Esophagus muscularis mucosa (tissue), 4 donors: ENCODE results near the gene ANKIB1. TPM values are rescaled to one million over a fixed set of nuclear protein-coding genes. Genes with fewer than 3 reads are reported as not detected.
"Not testable (repeated sequence)": the region's sequence is repeated elsewhere in the genome, so short reads cannot be mapped to it uniquely, and the experiment has no call there.

Source experiments
- DNase-seq: peaks from one replicate; pipeline ENCODE4 v3.0.0-alpha.2; 2017; ENCODE audit errors: extremely low spot score
- H3K27ac ChIP-seq, 4 donors: fragments of 200-600 bp; sonication (generic); replicated peaks in 1 of 4; 1 replicate in 3 of 4; 2 replicates in 1 of 4; pipeline ENCODE4 v1.5.1; 2016 to 2019; ENCODE audit warnings: mild to moderate bottlenecking in 1 of 4
- H3K27me3 ChIP-seq, 4 donors: fragments of 200-600 bp; sonication (generic); one replicate each; pipeline versions ENCODE4 v1.5.1 to v1.6.0; 2016 to 2019
- H3K36me3 ChIP-seq, 4 donors: fragments of 200-600 bp; sonication (generic); one replicate each; pipeline ENCODE4 v1.5.1; 2016 to 2019
- H3K4me1 ChIP-seq, 4 donors: fragments of 200-600 bp; sonication (generic); one replicate each; pipeline ENCODE4 v1.5.1; 2016 to 2019
- H3K4me3 ChIP-seq, 4 donors: fragments of 200-600 bp; sonication (generic); 1 replicate in 2 of 4; 2 replicates in 2 of 4; pipeline ENCODE4 v1.5.1; 2016 to 2019; ENCODE audit warnings: mild to moderate bottlenecking in 4 of 4, moderate library complexity in 1 of 4
- H3K9me3 ChIP-seq, 4 donors: fragments of 200-600 bp; sonication (generic); 1 replicate in 3 of 4; 2 replicates in 1 of 4; pipeline ENCODE4 v1.5.1; 2016 to 2019
- CTCF ChIP-seq, 3 experiments: fragments of 200-600 bp in 2 of 3; fragments of 450-650 bp in 1 of 3; sonication (generic) in 2 of 3; IDR thresholded peaks; one replicate each; pipeline ENCODE4 v1.5.1; 2017 to 2019; ENCODE audit warnings: antibody characterized with exemption in 3 of 3, mild to moderate bottlenecking in 2 of 3, moderate library complexity in 1 of 3
- EP300 ChIP-seq: sonication (generic); formaldehyde crosslinking; IDR thresholded peaks from one replicate; pipeline ENCODE4 v1.6.1; 2017; ENCODE audit warnings: antibody characterized with exemption
- POLR2A ChIP-seq: fragments of 450-650 bp; IDR thresholded peaks from one replicate; pipeline ENCODE4 v1.6.1; 2017; ENCODE audit warnings: antibody characterized with exemption, moderate library complexity, mild to moderate bottlenecking, low read depth
- POLR2AphosphoS5 ChIP-seq, 2 donors: sonication (generic); formaldehyde crosslinking; IDR thresholded peaks; one replicate each; pipeline ENCODE4 v1.6.1; 2017; ENCODE audit warnings: antibody characterized with exemption in 2 of 2
- WGBS: methylation state at CpG from one replicate; pipeline ENCODE4 v1.1.5; 2018; 5-methylcytosine and 5-hydroxymethylcytosine counted together
- intact Hi-C: fragments of 100-400 bp; cut with DNase I; formaldehyde crosslinking; loops from one replicate; pipeline ENCODE4 v1.15.1; 2023
- total RNA-seq, 4 donors: library from RNA; depleted of rRNA; stranded (reverse); fragments of >200 nt; gene quantifications; one replicate each; pipeline versions ENCODE4 v1.1.0 to v1.2.1, GENCODE V29; 2016

Gene ANKIB1
- total RNA-seq, 4 donors from 2014 or later, result 25.8 to 37.8 (median 28.6) TPM

- H3K36me3 ChIP-seq, result peaks cover 2 to 17% (median 4%) of the 10 kb centered on the region in 4 donors
- TF ChIP-seq POLR2A (no peak), POLR2AphosphoS5 (IDR thresholded peaks at IDR 0.05) (no peak), EP300 (no peak), CTCF (IDR thresholded peaks at IDR 0.05) (no peak)
Measured at GRCh38 chr7:92340016-92340415, 94.2 kb downstream of the ANKIB1 start.

GRCh38 chr7:92343714-92344113 lies 97.9 kb downstream of the ANKIB1 start:
- Histone ChIP-seq H3K27ac (no peak overlapping the region), H3K4me1 (no peaks in the 10 kb centered on the region), H3K27me3 (no peaks in the 10 kb centered on the region), H3K9me3 (no peaks in the 10 kb centered on the region), H3K36me3 (peaks cover 18 to 54% (median 30%) of the 10 kb centered on the region in 4 donors), H3K4me3 (no peak overlapping the region)
- 97% methylated on average over 3 of the region's 3 CpGs for WGBS
- intact Hi-C loops, result no loop called here
- DNase-seq, result no peak
- no peak for TF ChIP-seq EP300

More at GRCh38 chr7:92340016-92340415, 94.2 kb downstream of the ANKIB1 start:
- no peak overlapping the region for H3K27ac ChIP-seq
- H3K4me3 ChIP-seq, result no peak overlapping the region
- H3K4me1 ChIP-seq, result no peaks in the 10 kb centered on the region
- intact Hi-C loops, result no loop called here
- 100% methylated on average over 1 of the region's 1 CpG for WGBS
- no peaks in the 10 kb centered on the region for H3K27me3 ChIP-seq
- H3K9me3 ChIP-seq, result no peaks in the 10 kb centered on the region
- DNase-seq, result no peak

GRCh38 chr7:92352009-92352408 lies 106.2 kb downstream of the ANKIB1 start:
- Histone ChIP-seq H3K27me3 (no peaks in the 10 kb centered on the region), H3K27ac (no peak overlapping the region), H3K9me3 (no peaks in the 10 kb centered on the region), H3K4me3 (no peak overlapping the region), H3K36me3 (peaks cover 11 to 72% (median 40%) of the 10 kb centered on the region in 4 donors), H3K4me1 (no peaks in the 10 kb centered on the region)
- intact Hi-C loops, result no loop called here
- DNase-seq, result no peak
- TF ChIP-seq POLR2AphosphoS5 (IDR thresholded peaks at IDR 0.05) (no peak), POLR2A (no peak)

- intact Hi-C loops, result no loop called here
- TF ChIP-seq POLR2A (no peak), EP300 (no peak), CTCF (IDR thresholded peaks at IDR 0.05) (no peak), POLR2AphosphoS5 (IDR thresholded peaks at IDR 0.05) (no peak)
- H3K4me1 ChIP-seq, result no peaks in the 10 kb centered on the region
- no peak overlapping the region for H3K4me3 ChIP-seq
- no peak overlapping the region for H3K27ac ChIP-seq
- no peak for DNase-seq
- no peaks in the 10 kb centered on the region for H3K27me3 ChIP-seq
- WGBS, result 100% methylated on average over 1 of the region's 1 CpG
- no peaks in the 10 kb centered on the region for H3K9me3 ChIP-seq
- H3K36me3 ChIP-seq, result peaks cover 9 to 65% (median 36%) of the 10 kb centered on the region in 4 donors
Measured at GRCh38 chr7:92354214-92354613, 108.4 kb downstream of the ANKIB1 start.

- Histone ChIP-seq H3K4me1 (no peaks in the 10 kb centered on the region), H3K9me3 (no peaks in the 10 kb centered on the region), H3K27me3 (no peaks in the 10 kb centered on the region), H3K36me3 (peaks cover 16 to 58% (median 29%) of the 10 kb centered on the region in 4 donors), H3K27ac (no peak overlapping the region), H3K4me3 (no peak overlapping the region)
- no peak for DNase-seq
- intact Hi-C loops, result no loop called here
- TF ChIP-seq EP300 (no peak), POLR2AphosphoS5 (IDR thresholded peaks at IDR 0.05) (no peak), POLR2A (no peak), CTCF (IDR thresholded peaks at IDR 0.05) (no peak)
Measured at GRCh38 chr7:92356406-92356805, 110.6 kb downstream of the ANKIB1 start.

GRCh38 chr7:92357260-92357659 lies 111.5 kb downstream of the ANKIB1 start:
- H3K36me3 ChIP-seq, result peaks cover 16 to 57% (median 28%) of the 10 kb centered on the region in 4 donors
- no peaks in the 10 kb centered on the region for H3K4me1 ChIP-seq
- TF ChIP-seq POLR2A (no peak), POLR2AphosphoS5 (IDR thresholded peaks at IDR 0.05) (no peak), EP300 (no peak), CTCF (IDR thresholded peaks at IDR 0.05) (no peak)
- H3K4me3 ChIP-seq, result no peak overlapping the region
- no peak for DNase-seq
- 100% methylated on average over 4 of the region's 4 CpGs for WGBS
- H3K9me3 ChIP-seq, result no peaks in the 10 kb centered on the region
- H3K27me3 ChIP-seq, result no peaks in the 10 kb centered on the region
- no peak overlapping the region for H3K27ac ChIP-seq
- intact Hi-C loops, result no loop called here

GRCh38 chr7:92359179-92359578 lies 113.4 kb downstream of the ANKIB1 start:
- H3K27ac ChIP-seq, H3K4me3 ChIP-seq, intact Hi-C loops, DNase-seq, H3K27me3 ChIP-seq, H3K9me3 ChIP-seq, H3K4me1 ChIP-seq: not testable (repeated sequence)
- peaks cover 7 to 58% (median 26%) of the 10 kb centered on the region in 4 donors for H3K36me3 ChIP-seq
- 85% methylated on average over 2 of the region's 2 CpGs for WGBS
